MM.1S (cell line): ENCODE data around the gene ENPP5.

ENCODE experiments used
- DNase-seq: peaks from one replicate; pipeline ENCODE4 v3.0.0-alpha.2; 2015
- H2AFZ ChIP-seq: fragments of 300-600 bp; sonication (generic); 2 replicates; pipeline ENCODE4 v1.6.0; 2016; ENCODE audit warnings: antibody characterized with exemption, low read length
- H3F3A ChIP-seq: fragments of 300-600 bp; sonication (generic); 2 replicates; pipeline ENCODE4 v1.6.1; 2016; ENCODE audit warnings: mild to moderate bottlenecking, antibody characterized with exemption, low read length, moderate library complexity, mixed read lengths; ENCODE audit not compliant: insufficient read depth
- H3K27ac ChIP-seq: fragments of 300-600 bp; sonication (generic); 2 replicates; pipeline ENCODE4 v1.5.1; 2016; ENCODE audit warnings: mild to moderate bottlenecking, low read length
- H3K27me3 ChIP-seq: fragments of 300-600 bp; sonication (generic); replicated peaks from 2 replicates; pipeline ENCODE4 v1.6.0; 2016; ENCODE audit warnings: low read length; ENCODE audit not compliant: insufficient read depth
- H3K36me3 ChIP-seq: fragments of 300-600 bp; sonication (generic); replicated peaks from 2 replicates; pipeline ENCODE4 v1.6.1; 2016; ENCODE audit warnings: mild to moderate bottlenecking, low read length, mixed read lengths; ENCODE audit not compliant: insufficient read depth
- H3K4me1 ChIP-seq: fragments of 300-600 bp; sonication (generic); 2 replicates; pipeline ENCODE4 v1.6.1; 2016; ENCODE audit warnings: low read length, mixed read lengths
- H3K4me2 ChIP-seq: fragments of 300-600 bp; sonication (generic); 2 replicates; pipeline ENCODE4 v1.6.0; 2016; ENCODE audit warnings: low read depth, low read length
- H3K4me3 ChIP-seq: fragments of 300-600 bp; sonication (generic); 2 replicates; pipeline ENCODE4 v1.5.1; 2016; ENCODE audit warnings: low read length, mixed read lengths
- H3K79me2 ChIP-seq: fragments of 300-600 bp; sonication (generic); 2 replicates; pipeline ENCODE4 v1.6.1; 2016; ENCODE audit warnings: mixed run types, low read length, mixed read lengths
- H3K9ac ChIP-seq: fragments of 300-600 bp; sonication (generic); 2 replicates; pipeline ENCODE4 v1.6.1; 2016; ENCODE audit warnings: low read length, mixed read lengths
- H3K9me2 ChIP-seq: fragments of 300-600 bp; sonication (generic); replicated peaks from 2 replicates; pipeline ENCODE4 v1.6.1; 2016; ENCODE audit warnings: mild to moderate bottlenecking, low read length, mixed read lengths; ENCODE audit not compliant: insufficient read depth
- H3K9me3 ChIP-seq: fragments of 300-600 bp; sonication (generic); replicated peaks from 2 replicates; pipeline ENCODE4 v1.6.1; 2016; ENCODE audit warnings: mild to moderate bottlenecking, low read length, mixed read lengths; ENCODE audit not compliant: insufficient read depth
- H4K20me1 ChIP-seq: fragments of 300-600 bp; sonication (generic); 2 replicates; pipeline ENCODE4 v1.6.1; 2016; ENCODE audit warnings: mild to moderate bottlenecking, low read length, moderate library complexity, mixed read lengths; ENCODE audit not compliant: insufficient read depth
- CTCF ChIP-seq: fragments of 300-600 bp; sonication (generic); IDR thresholded peaks from 2 replicates; pipeline ENCODE4 v1.5.1; 2016; ENCODE audit warnings: antibody characterized with exemption, low read length, mixed read lengths
- EZH2 ChIP-seq: fragments of 300-600 bp; sonication (generic); optimal IDR thresholded peaks from 2 replicates; pipeline ENCODE3; 2017; ENCODE audit warnings: low read depth, mild to moderate bottlenecking, antibody characterized with exemption, low read length, mixed read lengths
- EZH2phosphoT487 ChIP-seq: fragments of 300-600 bp; sonication (generic); IDR thresholded peaks from 2 replicates; pipeline ENCODE4 v1.6.1; 2018; ENCODE audit warnings: antibody characterized with exemption, low read length

The ENPP5 gene

DNA sequence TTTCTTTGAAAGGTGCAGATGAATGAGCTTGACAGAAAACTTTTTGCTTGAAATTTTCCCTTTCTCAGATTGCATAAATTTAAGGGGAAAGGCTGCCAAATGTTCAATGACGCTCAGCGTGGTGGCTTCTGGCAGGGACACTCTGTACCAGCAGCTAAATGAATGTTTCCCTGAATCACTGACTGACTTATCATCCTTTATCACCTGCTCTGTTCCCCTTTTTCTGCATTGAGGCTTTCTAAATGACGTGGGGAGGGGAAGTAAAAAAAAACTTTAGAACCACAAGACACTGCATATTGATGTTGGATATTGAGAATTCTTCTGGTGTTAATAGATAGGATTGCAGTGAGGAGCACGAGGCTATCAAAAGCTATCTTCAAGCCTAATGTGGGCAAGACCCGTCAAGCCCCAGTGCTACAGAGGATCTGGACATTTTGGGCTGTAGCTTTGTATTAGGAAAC lies 46.9 kb upstream of the ENPP5 start:
- Histone ChIP-seq H3K4me2 (no peak overlapping the region), H3K36me3 (no peaks in the 10 kb centered on the region), H3K79me2 (no peaks in the 10 kb centered on the region), H3K27me3 (no peaks in the 10 kb centered on the region), H3K9ac (no peak overlapping the region), H3K4me1 (peaks cover 9% of the 10 kb centered on the region; the same call in 1 of the 2 replicates), H3K9me2 (no peaks in the 10 kb centered on the region), H4K20me1 (no peaks in the 10 kb centered on the region), H3K4me3 (no peak overlapping the region), H3K9me3 (no peaks in the 10 kb centered on the region), H3K27ac (no peak overlapping the region), H3F3A (no peaks in the 10 kb centered on the region), H2AFZ (no peak overlapping the region)
- TF ChIP-seq EZH2phosphoT487: no peak
- no peak for TF ChIP-seq EZH2
- no peak for TF ChIP-seq CTCF
- no peak for DNase-seq

- H3K4me2 ChIP-seq: no peak overlapping the region
- no peaks in the 10 kb centered on the region for H3K9me3 ChIP-seq
- no peaks in the 10 kb centered on the region for H3K79me2 ChIP-seq
- no peak overlapping the region for H3K27ac ChIP-seq
- no peaks in the 10 kb centered on the region for H3K36me3 ChIP-seq
- no peak overlapping the region for H2AFZ ChIP-seq
- H3K4me3 ChIP-seq: no peak overlapping the region
- DNase-seq: no peak
- TF ChIP-seq CTCF (no peak), EZH2phosphoT487 (no peak), EZH2 (no peak)
- no peaks in the 10 kb centered on the region for H3K9me2 ChIP-seq
- no peaks in the 10 kb centered on the region for H4K20me1 ChIP-seq
- peaks cover 9% of the 10 kb centered on the region; the same call in 1 of the 2 replicates for H3K4me1 ChIP-seq
- H3K9ac ChIP-seq: no peak overlapping the region
- H3F3A ChIP-seq: no peaks in the 10 kb centered on the region
- no peaks in the 10 kb centered on the region for H3K27me3 ChIP-seq
Measured at GRCh38 chr6:46216879-46217278, 46.1 kb upstream of the ENPP5 start.

DNA sequence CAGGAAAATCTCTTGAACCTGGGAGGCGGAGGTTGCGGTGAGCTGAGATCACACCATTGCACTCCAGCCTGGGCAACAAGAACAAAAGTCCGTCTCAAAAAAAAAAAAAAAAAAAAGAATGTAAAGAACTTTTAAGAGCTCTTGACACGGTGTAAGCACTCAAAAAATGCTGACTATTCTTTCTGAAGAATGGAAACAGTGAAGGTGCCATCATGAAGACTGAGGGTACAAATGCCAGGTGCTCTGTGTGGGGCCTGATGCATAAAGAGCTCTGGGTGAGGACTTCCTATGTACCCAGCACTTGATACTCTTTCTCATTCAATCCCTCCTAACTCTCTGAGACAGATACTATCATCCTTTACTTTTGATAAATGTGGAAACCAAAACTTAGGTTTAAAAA lies 45.0 kb upstream of the ENPP5 start:
- TF ChIP-seq EZH2 (no peak), CTCF (no peak), EZH2phosphoT487 (no peak)
- no peaks in the 10 kb centered on the region for H3F3A ChIP-seq

More for the DNA sequence above, 45.0 kb upstream of the ENPP5 start:
- no peak for DNase-seq
- Histone ChIP-seq H3K27me3 (no peaks in the 10 kb centered on the region), H2AFZ (no peak overlapping the region), H3K27ac (no peak overlapping the region), H3K4me3 (no peak overlapping the region), H3K4me1 (peaks cover 7% of the 10 kb centered on the region; the same call in 1 of the 2 replicates), H3K9ac (no peak overlapping the region), H4K20me1 (no peaks in the 10 kb centered on the region), H3K4me2 (no peak overlapping the region), H3K79me2 (no peaks in the 10 kb centered on the region), H3K36me3 (no peaks in the 10 kb centered on the region), H3K9me3 (no peaks in the 10 kb centered on the region), H3K9me2 (no peaks in the 10 kb centered on the region)
